HG02885 (cell line): ENCODE results near the gene SLC45A1.

ENCODE experiments used
- ATAC-seq: cut with Tn5 transposase; IDR thresholded peaks from one replicate; pipeline ENCODE4 v1.9.1; 2021; ENCODE audit warnings: mild to moderate bottlenecking; ENCODE audit not compliant: unreplicated experiment, poor library complexity

Gene SLC45A1

DNA sequence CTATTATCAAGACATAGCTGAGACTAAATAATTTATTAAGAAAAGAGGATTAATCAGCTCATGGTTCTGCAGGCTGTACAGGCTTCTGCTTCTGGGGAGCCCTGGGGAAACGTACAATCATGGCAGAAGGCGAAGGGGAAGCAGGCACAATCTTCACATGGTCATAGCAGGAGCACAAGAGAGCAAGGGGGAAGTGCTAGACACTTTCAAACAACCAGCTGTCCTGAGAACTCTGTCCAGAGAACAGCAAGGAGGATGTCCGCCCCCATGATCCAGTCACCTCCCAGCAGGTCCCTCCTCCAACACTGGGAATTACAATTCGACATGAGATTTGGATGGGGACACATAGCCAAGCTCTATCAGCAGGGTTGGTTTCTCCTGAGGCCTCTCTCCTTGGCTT lies 10.3 kb upstream of the SLC45A1 start:
- ATAC-seq = no peak

DNA sequence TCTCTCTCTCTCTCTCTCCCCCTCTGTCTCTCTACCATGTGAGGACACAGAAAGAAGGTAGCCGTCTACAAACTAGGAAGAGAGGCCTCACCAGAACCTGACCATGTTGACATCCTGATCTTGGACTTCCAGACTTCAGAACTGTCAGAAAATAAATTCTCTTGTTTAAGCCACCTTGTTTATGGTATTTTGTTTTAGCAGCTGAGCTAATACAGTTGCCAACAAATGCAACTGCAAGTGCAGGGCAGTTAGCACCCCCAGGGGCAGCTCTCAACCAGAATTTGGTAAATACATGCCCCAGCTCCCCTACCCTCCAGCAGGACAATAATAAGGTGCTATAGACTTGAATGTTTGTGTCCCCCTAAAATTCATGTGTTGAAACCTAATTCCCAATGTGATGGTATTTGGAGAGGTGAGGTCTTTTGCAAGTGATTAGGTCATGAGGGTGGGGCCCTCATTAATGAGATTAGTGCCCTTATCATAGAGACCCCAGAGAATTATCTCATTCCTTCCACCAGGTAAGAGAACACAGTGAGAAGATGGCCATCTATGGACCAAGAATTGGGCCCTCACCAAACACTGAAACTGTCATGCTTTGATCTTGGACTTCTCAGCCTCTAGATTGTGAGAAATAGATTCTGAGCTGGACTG lies 6.7 kb upstream of the SLC45A1 start:
- no peak for ATAC-seq

DNA sequence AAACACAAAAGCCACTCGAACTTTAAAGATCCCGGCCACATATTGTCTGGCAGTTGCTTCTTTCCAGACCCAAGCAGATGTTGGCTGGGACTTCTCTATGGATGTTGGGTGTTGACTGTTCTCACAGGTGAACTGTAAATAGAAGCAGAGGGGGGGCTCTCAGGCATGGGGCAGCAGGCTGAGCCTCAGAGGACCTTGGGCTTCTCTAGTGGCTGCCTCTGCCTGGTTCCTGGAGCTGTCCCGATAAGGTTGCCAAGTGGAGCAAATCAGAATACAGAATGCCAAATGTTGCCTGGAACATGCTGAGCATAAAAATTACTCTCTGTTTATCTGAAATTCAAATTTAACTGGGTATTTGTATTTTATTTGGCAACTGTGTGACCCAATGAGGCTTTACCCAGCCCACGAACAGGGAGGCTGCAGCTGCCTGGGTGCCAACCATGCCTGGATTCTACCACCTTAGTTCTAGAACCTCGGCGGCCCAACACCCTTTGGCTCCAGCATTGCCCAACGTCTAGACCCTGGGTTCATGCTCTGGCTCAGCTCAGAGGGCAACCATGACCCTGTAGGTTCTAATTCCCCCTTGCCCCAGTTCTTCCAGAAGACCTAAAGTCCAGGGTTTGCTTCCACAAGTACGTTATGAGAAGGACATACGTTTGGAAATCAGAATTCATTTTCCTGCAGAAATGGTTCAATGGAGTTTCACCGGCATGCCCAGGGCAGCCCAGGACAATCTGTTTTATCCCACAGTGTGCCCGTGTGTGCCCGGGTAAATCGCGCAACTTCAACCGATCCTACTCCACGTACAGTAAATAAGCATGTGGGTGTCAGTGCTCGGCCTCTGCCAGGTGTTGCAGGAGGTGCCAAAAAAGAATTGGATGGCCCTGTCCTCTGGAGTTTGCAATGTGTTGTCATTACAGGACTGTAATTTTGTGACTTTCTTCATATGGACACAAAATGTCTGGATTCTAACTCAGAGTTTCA lies 5.4 kb upstream of the SLC45A1 start:
- no peak for ATAC-seq

GRCh38 chr1:8313231-8313630 lies 4.7 kb upstream of the SLC45A1 start:
- no peak for ATAC-seq

DNA sequence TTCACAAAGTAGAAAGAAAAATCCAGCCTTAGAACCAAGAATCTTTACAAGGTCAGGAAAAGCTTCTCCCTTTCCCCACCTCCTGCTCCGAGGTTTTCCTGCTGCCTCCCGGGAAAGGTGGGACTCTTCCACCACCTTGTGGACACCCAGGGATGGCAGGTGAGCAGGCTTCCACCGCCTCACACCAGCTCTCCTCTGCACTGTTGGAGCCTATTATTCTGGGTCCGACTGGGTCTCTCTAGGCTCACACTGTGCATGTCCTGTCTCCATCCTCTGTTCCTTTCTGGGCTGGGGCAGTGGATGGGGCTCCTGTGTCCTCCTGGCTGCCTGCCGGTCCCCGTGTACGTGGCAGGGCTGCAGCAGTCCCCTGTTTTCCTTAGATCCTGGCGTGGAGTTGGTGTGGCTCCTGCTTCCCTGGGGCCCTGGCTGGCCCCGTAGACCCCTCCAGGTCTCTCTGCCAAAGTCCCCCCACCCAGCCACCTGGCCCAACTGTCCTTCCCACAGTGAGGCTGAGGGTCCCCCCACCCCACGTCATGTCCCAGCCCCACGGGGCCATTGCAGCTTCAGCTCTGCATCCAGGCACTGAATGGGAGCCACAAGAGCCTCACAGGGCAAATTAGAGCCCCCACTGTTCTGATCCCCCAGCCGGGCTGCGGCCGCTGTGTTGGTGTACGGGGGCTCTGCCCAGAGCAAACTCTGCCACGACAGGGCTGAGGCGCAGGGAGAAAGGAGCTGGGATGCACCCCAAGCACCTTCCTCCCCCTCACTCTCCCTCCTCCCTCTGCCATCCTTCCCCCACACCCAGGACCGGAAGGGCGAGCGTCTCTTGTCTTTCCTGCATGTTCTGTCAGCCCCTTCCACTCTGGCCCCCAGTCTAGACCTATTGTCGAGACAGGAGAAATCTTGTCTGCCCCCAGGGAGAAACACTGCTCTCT lies 3.3 kb upstream of the SLC45A1 start:
- ATAC-seq = no peak

GRCh38 chr1:8315573-8316475 lies 2.1 kb upstream of the SLC45A1 start:
- no peak for ATAC-seq

DNA sequence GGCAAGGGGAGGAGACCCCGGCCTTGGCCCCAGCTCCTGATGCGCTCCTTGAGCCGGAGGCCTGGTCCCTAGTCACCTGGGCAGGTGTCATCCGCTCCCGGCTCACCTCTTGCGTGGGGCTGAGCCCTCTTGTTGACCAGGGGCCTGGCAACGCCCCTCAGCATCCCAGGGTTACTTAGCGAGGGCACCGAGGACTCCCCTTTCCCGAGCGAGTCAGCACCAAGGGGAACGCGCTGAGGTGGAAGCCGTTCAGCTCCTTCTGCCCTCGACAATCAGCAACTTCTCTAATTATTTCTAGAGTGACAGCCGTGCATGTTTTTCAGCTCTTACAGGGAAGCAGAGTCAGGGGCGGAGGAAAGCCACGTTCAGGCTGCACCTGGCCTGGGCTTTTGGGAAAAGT lies 522 bp downstream of the SLC45A1 start:
- no peak for ATAC-seq

DNA sequence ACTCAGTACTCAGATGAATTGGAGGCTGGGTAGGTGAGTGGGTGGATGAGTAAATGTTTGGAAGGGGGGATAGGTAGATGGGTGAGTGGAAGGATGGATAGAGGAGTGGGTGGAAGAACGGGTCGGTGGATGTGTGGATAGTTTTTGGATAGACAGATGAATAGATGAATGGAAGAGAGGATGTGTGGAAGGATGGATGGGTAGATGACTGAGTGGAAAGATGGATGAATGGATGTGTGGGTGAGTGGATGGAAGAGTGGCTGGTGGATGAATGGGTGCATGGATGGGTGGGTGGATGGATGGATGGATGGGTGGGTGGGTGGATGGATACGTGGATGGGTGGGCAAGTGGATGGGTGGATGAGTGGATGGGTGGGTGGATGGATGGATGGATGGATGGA lies 3.7 kb downstream of the SLC45A1 start:
- no peak for ATAC-seq

GRCh38 chr1:8323706-8324105 lies 5.8 kb downstream of the SLC45A1 start:
- no peak for ATAC-seq

GRCh38 chr1:8324176-8324810 lies 6.4 kb downstream of the SLC45A1 start:
- no peak for ATAC-seq

DNA sequence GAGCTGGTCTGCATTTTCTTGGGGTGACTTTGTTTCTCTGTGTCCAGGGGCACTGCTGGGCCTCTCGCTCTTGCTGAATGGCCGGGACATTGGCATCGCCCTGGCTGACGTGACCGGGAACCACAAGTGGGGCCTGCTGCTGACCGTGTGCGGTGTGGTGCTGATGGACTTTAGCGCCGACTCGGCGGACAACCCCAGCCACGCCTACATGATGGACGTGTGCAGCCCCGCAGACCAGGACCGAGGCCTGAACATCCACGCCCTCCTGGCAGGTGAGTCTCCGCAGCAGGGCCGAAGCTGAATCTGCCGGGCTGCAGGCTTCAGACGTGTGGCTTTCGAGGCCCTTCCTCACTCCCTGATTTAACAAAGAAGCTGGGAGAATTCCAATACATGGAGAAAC lies 7.9 kb downstream of the SLC45A1 start:
- no peak for ATAC-seq

DNA sequence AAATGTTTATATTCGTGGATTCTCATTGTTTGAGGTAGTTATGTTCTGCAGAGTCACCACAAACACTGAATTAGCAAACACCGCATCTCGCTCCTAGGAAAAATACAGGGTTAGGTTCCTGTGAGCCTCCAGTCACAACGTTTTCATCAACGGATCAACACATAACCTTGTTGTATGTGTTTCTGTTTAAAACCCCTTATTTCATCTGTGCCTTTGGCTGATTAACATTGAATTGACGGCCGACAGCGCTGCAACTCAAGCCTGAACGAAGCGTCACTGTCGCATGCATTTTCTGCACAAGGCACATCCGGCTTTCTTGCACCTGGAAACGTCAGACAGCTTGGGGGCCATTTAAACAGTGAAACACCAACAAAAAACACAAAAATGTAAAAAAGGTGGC lies 8.4 kb downstream of the SLC45A1 start:
- no peak for ATAC-seq

DNA sequence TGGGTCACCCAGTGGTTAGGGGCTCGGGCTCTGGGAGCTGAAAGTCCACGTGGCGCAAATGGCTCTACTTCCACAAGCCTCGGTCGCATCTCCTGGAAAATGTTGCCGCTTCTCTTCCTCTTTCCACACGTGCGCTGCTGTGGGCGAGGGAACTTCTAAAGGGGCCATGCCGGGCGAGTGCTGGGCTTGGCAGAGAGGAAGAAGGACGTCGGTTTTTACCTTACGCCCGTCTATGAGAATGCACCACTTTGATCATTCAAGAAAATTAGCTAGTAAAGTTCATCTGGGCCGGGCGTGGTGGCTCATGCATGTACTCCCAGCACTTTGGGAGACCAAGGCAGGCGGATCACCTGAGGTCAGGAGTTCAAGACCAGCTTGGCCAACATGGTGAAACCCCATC lies 10.4 kb downstream of the SLC45A1 start:
- ATAC-seq = no peak

DNA sequence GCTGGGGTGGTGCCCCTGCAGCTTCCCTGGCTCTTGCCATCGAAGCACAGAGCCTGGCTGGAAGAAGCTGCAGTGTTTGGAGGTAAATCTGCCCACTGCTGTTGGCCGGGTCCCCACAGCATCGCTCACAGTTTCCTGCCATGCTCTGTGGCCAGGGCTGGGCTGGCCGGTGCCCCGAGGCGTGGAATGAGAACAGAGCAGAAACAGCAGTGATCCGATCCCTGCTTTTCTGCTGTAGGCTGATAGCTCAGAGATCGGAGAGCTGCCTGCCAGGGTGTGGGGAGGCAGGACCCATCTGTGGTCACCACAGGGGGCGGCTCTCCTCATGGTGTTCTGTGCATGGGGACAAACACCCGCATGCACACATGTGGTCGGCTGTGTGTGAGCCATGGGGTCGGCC lies 11.5 kb downstream of the SLC45A1 start:
- no peak for ATAC-seq

GRCh38 chr1:8329858-8330257 lies 11.9 kb downstream of the SLC45A1 start:
- ATAC-seq = no peak

DNA sequence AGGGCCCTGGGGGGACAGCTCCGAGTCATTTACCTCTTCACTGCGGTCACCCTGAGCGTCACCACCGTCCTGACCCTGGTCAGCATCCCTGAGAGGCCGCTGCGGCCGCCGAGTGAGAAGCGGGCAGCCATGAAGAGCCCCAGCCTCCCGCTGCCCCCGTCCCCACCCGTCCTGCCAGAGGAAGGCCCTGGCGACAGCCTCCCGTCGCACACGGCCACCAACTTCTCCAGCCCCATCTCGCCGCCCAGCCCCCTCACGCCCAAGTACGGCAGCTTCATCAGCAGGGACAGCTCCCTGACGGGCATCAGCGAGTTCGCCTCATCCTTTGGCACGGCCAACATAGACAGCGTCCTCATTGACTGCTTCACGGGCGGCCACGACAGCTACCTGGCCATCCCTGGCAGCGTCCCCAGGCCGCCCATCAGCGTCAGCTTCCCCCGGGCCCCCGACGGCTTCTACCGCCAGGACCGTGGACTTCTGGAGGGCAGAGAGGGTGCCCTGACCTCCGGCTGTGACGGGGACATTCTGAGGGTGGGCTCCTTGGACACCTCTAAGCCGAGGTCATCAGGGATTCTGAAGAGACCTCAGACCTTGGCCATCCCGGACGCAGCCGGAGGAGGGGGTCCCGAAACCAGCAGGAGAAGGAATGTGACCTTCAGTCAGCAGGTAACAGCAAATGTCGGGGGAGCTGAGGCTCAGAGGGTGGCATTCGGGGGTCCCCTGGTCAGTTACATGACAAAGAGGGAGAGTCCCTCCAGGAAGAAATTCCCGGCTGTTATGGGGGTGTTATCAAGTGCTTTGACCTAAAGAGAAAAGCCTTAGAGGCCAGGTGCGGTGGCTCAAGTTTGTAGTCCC lies 12.6 kb downstream of the SLC45A1 start:
- no peak for ATAC-seq

DNA sequence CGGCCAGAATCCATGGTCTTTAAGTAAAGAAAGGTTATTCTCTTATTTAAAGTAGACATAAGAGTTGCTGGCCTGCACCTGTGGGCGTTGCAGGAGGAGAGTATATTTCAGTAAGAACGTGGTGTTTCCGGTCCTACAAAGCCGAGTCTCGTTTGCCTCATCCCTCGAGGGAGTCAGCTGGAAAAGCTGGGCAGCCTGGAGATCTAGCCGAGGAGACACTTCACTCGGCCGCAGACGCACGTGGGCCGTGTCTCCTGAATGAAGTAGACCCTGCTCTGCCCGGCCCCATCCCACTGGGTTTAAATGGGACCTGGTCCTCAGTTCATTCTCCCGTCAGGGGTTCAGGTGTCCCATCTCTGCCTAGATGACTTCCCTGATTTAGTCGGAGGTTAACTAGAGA lies 14.9 kb downstream of the SLC45A1 start:
- no peak for ATAC-seq

DNA sequence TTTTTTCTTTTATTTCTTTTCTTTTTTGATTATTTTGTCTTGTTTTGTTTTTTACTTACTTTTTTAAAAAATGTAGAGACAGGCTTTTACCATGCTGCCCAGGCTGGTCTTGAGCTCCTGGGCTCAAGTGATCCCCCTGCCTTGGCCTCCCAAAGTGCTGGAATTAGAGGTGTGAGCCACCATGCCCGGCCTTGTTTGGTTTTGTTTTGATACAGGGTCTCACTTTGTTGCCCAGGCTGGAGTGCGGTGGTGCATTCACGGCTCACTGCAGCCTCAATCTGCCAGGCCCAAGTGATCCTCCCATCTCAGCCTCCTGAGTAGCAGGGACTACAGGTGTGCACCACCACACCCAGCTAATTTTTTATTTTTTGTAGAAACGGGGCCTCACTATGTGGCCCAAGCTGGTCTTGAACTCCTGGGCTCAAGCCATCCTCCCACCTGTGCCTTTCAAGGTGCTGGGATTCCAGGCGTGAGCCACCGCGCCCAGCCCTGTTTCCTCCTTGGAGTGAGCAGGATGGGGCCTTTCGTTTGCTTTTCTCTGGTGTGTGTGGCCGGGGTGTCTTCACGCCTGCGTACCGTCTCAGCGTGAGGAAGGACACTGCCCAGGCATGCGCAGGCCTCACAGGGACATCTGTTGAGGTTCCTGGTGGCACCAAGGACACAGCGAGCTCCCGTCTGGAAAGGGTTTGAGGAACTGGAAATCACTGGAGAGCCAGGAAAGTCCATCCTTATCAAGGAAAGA lies 15.5 kb downstream of the SLC45A1 start:
- ATAC-seq = no peak
